Brain microvascular endothelial cell (primary cell): ENCODE measurements around the gene TNNT2.

Experiments
- DNase-seq: peaks from one replicate; pipeline ENCODE4 v3.0.0-alpha.2; 2020
- H3K27ac ChIP-seq: fragments of 250-450 bp; sonication (Bioruptor Pico); 2 replicates; pipeline ENCODE4 v1.5.1; 2020; ENCODE audit warnings: mild to moderate bottlenecking, moderate library complexity
- H3K27me3 ChIP-seq: fragments of 250-450 bp; sonication (Bioruptor Pico); replicated peaks from 2 replicates; pipeline ENCODE4 v1.5.1; 2020; ENCODE audit warnings: mild to moderate bottlenecking
- H3K36me3 ChIP-seq: fragments of 250-450 bp; sonication (Bioruptor Pico); replicated peaks from 2 replicates; pipeline ENCODE4 v1.5.1; 2020; ENCODE audit warnings: mild to moderate bottlenecking
- H3K4me3 ChIP-seq: 2 replicates; pipeline ENCODE4 v1.5.1; 2011; ENCODE audit warnings: low read depth, mild to moderate bottlenecking, control low read depth, low read length, moderate library complexity
- in situ Hi-C: cut with HindIII; loops from 2 replicates; pipeline ENCODE4 v1.10.0; 2017; ENCODE audit warnings: low sequenced_read_pairs, low pct_ligation_motif_present
- TF ChIP-seq, protein P1 (sequence below): IDR thresholded peaks from 2 replicates; pipeline ENCODE4 v1.5.1; 2011; ENCODE audit warnings: low read depth, mild to moderate bottlenecking, moderate library complexity, low read length, control low read depth, inconsistent platforms; ENCODE audit errors: missing control alignments

The TNNT2 gene

DNA sequence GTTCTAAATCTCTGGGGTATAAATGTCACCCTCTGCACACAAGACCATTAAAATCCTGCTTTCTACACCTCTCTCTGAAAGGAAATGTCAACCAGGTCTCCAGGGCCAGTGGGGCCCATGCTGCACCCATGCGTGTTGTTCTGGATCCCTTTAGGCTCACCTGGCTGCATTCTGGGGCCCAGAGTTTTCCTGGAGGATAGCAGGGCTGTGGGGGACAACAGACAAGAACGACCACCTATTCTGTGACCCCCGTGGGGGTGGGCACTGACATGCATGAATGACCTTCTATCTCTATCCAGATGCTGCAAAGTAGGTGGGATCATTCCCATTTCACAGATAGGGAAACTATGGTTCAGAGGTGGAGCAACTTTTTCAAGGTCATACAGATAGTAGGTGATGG is 41.6 kb downstream of the TNNT2 start:
- no peaks in the 10 kb centered on the region for H3K36me3 ChIP-seq
- TF ChIP-seq, protein P1, sequence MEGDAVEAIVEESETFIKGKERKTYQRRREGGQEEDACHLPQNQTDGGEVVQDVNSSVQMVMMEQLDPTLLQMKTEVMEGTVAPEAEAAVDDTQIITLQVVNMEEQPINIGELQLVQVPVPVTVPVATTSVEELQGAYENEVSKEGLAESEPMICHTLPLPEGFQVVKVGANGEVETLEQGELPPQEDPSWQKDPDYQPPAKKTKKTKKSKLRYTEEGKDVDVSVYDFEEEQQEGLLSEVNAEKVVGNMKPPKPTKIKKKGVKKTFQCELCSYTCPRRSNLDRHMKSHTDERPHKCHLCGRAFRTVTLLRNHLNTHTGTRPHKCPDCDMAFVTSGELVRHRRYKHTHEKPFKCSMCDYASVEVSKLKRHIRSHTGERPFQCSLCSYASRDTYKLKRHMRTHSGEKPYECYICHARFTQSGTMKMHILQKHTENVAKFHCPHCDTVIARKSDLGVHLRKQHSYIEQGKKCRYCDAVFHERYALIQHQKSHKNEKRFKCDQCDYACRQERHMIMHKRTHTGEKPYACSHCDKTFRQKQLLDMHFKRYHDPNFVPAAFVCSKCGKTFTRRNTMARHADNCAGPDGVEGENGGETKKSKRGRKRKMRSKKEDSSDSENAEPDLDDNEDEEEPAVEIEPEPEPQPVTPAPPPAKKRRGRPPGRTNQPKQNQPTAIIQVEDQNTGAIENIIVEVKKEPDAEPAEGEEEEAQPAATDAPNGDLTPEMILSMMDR = no peak
- in situ Hi-C loops = no loop called here
- H3K4me3 ChIP-seq = no peak overlapping the region
- no peaks in the 10 kb centered on the region for H3K27me3 ChIP-seq
- no peak for DNase-seq
- H3K27ac ChIP-seq = no peak overlapping the region

DNA sequence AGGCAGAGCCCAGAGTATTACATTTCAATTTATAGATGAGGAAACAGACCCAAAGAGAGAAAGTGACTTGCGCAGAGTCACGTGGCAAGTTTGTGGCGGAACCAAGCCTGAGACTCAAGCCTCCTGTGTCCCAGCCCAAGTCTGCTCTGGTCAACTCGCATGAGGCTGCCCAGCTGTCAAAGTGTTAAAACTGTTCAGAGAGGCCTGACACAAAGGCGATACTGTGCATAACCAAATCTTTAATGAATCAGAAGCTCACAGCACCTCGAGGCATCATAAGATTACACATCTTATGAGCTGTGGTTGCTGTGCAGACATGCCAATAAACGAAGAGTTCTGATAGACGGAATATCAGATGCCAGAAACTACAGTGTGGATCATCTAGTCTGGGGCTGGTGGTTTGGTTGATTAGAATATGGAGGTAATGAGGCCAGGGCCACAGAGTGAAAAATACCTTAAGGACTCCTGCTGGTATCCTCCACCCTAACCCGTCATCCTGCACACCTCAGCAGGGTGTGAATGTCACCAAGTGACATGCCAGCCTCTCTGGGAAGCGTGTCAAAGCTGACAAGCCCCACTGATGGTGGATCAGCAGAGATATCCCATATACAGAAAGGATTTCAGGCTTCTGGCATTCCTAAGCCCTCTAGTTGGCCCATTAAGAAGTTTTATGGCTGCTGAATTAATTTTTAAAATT is 42.2 kb downstream of the TNNT2 start:
- in situ Hi-C loops = no loop called here
- TF ChIP-seq, protein P1 = no peak
- Histone ChIP-seq H3K4me3 (no peak overlapping the region), H3K36me3 (no peaks in the 10 kb centered on the region), H3K27ac (no peak overlapping the region), H3K27me3 (no peaks in the 10 kb centered on the region)
- DNase-seq = no peak

- H3K27me3 ChIP-seq = no peaks in the 10 kb centered on the region
- TF ChIP-seq, protein P1 = no peak
- in situ Hi-C loops = no loop called here
- H3K36me3 ChIP-seq = no peaks in the 10 kb centered on the region
- no peak overlapping the region for H3K4me3 ChIP-seq
- H3K27ac ChIP-seq = no peak overlapping the region
- no peak for DNase-seq
Measured at GRCh38 chr1:201334325-201335173, 42.9 kb downstream of the TNNT2 start.

- no peak overlapping the region for H3K4me3 ChIP-seq
- H3K27me3 ChIP-seq = no peaks in the 10 kb centered on the region
- H3K36me3 ChIP-seq = no peaks in the 10 kb centered on the region
- in situ Hi-C loops = no loop called here
- no peak overlapping the region for H3K27ac ChIP-seq
- TF ChIP-seq, protein P1 = no peak
- no peak for DNase-seq
Measured at GRCh38 chr1:201332616-201333335, 44.7 kb downstream of the TNNT2 start.

DNA sequence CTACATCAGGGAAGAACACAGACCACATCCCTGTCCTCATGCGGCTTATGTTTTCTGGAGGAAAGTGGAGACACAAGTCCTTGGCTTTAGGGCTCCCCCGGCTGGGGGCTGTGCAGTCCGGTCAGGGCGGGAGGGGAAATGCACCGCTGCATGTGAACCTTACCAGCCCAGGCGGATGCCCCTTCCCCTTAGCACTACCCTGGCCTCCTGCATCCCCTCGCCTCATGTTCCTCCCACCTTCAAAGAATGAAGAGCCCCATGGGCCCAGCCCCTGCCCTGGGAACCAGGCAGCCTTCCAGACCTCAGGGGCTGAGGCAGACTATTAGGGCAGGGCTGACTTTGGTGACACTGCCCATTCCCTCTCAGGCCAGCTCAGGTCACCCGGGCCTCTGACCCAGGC is 45.5 kb downstream of the TNNT2 start:
- no peak for DNase-seq
- H3K36me3 ChIP-seq = no peaks in the 10 kb centered on the region
- in situ Hi-C loops = no loop called here
- H3K27me3 ChIP-seq = no peaks in the 10 kb centered on the region
- TF ChIP-seq, protein P1 = no peak
- H3K4me3 ChIP-seq = no peak overlapping the region
- no peak overlapping the region for H3K27ac ChIP-seq
